Stimulated activated CD8-positive, alpha-beta memory T cell treated with anti-CD3 and anti-CD28 coated beads, Interleukin-15, amount 100 ng/mL, for 1 hour (primary cell): ENCODE results near the gene TRAFD1.
"Not testable (repeated sequence)": the region's sequence is repeated elsewhere in the genome, so short reads cannot be mapped to it uniquely, and the experiment has no call there.

ENCODE experiments used
- DNase-seq: peaks from one replicate; pipeline ENCODE4 v3.0.0-alpha.2; 2020; ENCODE audit warnings: low read depth

TRAFD1 gene

GRCh38 chr12:112116232-112117060 is 8.9 kb upstream of the TRAFD1 start:
- no peak for DNase-seq

GRCh38 chr12:112117685-112118084 is 7.7 kb upstream of the TRAFD1 start:
- DNase-seq, result no peak

GRCh38 chr12:112121780-112122565 is 3.4 kb upstream of the TRAFD1 start:
- DNase-seq, result no peak

- DNase-seq, result no peak
These were observed 2.3 kb upstream of the TRAFD1 start for GRCh38 chr12:112122823-112123690.

- no peak for DNase-seq
These were observed 476 bp upstream of the TRAFD1 start for GRCh38 chr12:112124918-112125249.

GRCh38 chr12:112126000-112126438 is 659 bp downstream of the TRAFD1 start:
- no peak for DNase-seq

- no peak for DNase-seq
These were observed 1.6 kb downstream of the TRAFD1 start for GRCh38 chr12:112126911-112127310.

GRCh38 chr12:112130441-112130998 is 5.2 kb downstream of the TRAFD1 start:
- no peak for DNase-seq

- no peak for DNase-seq
These were observed 6.3 kb downstream of the TRAFD1 start for GRCh38 chr12:112131686-112132085.

GRCh38 chr12:112133418-112133817 is 8.1 kb downstream of the TRAFD1 start:
- DNase-seq, result no peak

- DNase-seq, result no peak
These were observed 9.4 kb downstream of the TRAFD1 start for GRCh38 chr12:112134731-112135130.

GRCh38 chr12:112140728-112141127 is 15.4 kb downstream of the TRAFD1 start:
- no peak for DNase-seq

- no peak for DNase-seq
These were observed 20.8 kb downstream of the TRAFD1 start for GRCh38 chr12:112146123-112146522.

GRCh38 chr12:112148031-112148513 is 22.7 kb downstream of the TRAFD1 start:
- DNase-seq, result no peak

GRCh38 chr12:112149596-112149995 is 24.2 kb downstream of the TRAFD1 start:
- no peak for DNase-seq

GRCh38 chr12:112151766-112152541 is 26.6 kb downstream of the TRAFD1 start:
- DNase-seq, result no peak

GRCh38 chr12:112153181-112153892 is 28.0 kb downstream of the TRAFD1 start:
- DNase-seq, result no peak

- no peak for DNase-seq
These were observed 28.5 kb downstream of the TRAFD1 start for GRCh38 chr12:112153893-112154219.

- not testable (repeated sequence) for DNase-seq
These were observed 33.2 kb downstream of the TRAFD1 start for GRCh38 chr12:112158461-112159145.

- no peak for DNase-seq
These were observed 33.8 kb downstream of the TRAFD1 start for GRCh38 chr12:112159146-112159541.
